SH-SY5Y (cell line): ENCODE measurements around the gene PPP2R1B.

Source experiments
- GATA2 ChIP-seq: IDR thresholded peaks from 2 replicates; pipeline ENCODE4 v1.6.1; 2011; ENCODE audit warnings: mild to moderate bottlenecking, low read depth, low read length
- GATA3 ChIP-seq: IDR thresholded peaks from 2 replicates; pipeline ENCODE4 v1.6.1; 2011; ENCODE audit warnings: low read depth, mild to moderate bottlenecking, low read length, moderate library complexity

PPP2R1B gene

DNA sequence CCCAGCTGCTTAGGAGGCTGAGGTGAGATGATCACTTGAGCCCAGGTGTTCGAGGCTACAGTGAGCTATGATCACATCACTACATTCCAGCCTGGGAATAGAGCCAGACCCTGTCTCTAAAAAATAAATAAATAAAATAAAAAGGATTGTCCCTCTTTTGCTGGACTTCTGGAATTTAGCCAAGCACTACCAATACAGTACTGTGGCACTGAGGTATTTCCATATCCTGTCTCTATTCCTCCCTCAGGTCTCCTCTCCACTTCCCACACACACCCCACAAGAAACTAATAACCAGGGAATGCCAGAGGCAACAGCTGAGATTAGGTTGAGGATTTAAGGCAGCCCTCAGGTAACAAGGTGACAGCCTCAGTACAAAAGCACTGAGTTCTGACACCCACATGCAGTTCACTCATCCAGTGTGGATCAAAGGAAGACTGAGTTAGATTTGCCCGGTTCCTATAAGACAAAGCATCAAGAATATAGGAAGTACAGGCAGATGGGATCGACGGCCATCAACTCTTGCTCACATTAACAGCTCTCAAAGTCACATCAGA, 4.5 kb upstream of the PPP2R1B start:
- no peak for TF ChIP-seq GATA2
- no peak for TF ChIP-seq GATA3

DNA sequence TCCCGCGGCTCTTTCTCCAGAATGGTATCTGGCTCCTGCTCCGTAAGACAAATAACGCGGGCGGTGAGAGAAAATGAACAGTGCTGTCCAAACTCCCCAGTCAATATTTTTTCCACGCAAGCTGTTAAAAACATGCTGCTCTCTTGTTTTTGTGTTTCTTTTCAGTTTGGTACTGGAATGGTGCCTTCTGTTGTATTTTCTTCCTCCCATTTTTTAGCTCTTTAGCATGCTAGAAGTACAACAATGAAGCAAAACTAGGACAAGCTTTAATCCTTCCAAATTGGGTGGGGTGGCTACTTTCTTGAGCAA, 599 bp upstream of the PPP2R1B start:
- TF ChIP-seq GATA3 (no peak), GATA2 (no peak)

DNA sequence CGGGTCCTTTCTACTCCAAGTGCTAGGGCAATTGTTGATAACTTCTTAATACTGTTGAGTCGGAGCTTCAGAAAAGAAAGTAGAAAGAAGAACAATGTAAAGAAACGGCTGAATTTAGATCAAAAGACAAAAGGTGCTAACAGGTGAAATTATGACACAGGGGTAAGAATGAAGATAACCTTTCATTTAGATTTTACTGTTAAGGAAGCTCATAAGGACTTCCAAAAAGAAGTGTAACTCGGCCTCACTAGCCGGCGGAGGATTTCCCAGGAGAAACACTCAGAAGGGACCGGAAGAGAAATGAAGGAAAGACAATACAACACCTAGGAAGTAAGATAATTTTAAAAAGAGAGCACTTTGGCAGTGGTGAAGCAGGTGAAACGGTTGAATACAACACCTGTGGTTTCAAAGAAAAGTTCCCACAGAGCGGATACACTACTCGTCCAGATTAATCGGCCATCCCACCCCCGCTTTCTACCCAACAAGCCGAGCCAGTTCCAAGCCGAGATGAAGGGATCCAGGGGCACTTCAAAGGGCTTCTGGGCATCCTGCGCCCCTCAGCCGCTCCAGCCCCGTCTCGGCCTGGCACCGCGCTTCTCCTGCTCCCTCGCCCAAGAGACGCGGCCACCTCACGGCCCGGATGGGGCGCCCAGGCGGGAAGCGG, 737 bp downstream of the PPP2R1B start:
- TF ChIP-seq GATA3 (no peak), GATA2 (no peak)

DNA sequence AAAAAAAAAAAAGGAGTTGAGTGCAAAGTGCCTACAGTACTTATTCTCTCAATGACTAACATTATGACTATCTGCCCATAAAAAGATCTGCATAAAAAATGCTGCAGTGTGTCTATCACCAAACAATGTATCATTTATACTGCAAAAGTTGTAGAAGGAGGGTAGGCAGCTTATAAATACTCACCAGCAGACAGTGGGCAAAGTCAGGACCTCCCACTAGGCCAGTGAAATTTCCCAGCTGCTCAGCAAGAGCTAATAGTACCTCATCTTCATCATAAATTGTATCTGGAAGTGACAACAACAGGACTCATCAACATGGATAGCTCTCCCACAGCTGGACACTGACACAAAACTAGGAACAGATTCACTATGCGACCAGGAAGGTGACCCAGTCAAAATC, 1.6 kb downstream of the PPP2R1B start:
- no peak for TF ChIP-seq GATA2
- no peak for TF ChIP-seq GATA3

DNA sequence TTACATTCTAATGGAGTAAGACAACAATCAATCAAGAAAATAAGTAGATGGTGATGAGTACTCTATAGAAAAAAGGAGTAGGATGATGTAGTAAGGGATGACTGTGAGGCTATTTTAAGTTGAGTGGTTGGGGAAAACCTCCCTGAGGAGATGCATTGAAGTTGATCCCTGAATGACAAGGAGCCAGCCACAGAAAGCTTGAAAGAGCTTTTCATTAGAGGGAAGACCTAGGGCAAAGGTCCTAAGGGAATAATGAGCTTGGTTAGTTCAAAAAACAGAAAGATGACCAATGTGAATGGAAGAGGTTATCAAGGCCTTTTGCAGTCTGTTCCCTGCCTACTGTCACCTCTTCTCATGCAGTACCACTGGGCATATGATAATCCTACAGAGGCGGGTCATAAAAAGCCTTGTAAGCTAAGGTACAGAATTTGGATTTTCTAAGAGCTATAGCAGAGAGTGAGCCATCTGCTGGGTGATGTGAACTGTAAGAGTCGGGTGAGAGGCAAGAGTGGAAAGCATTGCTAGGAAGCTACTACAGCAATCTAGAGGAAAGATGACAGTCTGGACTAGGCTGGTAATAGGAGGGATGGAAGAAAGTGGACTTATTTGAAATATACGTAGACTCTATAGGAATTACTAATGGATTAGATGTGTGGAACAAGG, 3.1 kb downstream of the PPP2R1B start:
- TF ChIP-seq GATA3 = no peak
- no peak for TF ChIP-seq GATA2

DNA sequence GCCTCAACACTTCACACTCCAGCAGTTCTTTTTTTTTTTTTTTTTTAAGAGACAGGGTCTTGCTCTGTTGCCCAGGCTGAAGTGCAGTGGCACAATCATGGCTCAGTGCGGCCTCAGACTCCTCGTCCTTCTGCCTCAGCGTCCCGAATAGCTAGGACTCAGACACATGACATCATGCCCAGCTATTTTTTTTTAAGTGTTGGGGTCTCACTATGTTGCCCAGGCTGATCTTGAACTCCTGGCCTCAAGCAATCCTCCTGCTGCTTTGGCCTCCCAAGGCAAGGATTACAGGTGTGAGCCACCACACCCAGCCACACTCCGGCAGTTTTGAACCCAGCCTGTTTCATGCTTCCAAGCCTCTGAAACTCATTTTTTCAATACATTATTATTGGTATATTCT, 3.7 kb downstream of the PPP2R1B start:
- TF ChIP-seq GATA2 (no peak), GATA3 (no peak)

DNA sequence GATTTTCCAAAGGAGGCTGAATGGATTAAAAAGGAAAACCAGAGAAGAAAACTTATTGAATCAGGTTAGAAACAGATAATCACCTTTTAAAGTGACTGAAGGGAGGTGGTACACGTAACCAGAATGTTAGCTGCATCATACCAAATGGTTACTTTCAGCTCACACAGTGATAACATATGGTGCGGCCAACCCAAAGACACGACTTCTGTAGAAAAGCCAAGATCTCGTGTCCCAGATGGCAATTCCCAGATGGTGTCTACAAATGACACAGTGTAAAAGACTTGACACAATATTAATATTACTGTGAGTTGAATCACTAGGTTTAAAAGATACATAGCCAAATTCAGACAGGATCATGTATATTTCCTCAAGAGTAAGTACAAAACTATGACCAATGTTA, 5.2 kb downstream of the PPP2R1B start:
- TF ChIP-seq GATA2 (no peak), GATA3 (no peak)

DNA sequence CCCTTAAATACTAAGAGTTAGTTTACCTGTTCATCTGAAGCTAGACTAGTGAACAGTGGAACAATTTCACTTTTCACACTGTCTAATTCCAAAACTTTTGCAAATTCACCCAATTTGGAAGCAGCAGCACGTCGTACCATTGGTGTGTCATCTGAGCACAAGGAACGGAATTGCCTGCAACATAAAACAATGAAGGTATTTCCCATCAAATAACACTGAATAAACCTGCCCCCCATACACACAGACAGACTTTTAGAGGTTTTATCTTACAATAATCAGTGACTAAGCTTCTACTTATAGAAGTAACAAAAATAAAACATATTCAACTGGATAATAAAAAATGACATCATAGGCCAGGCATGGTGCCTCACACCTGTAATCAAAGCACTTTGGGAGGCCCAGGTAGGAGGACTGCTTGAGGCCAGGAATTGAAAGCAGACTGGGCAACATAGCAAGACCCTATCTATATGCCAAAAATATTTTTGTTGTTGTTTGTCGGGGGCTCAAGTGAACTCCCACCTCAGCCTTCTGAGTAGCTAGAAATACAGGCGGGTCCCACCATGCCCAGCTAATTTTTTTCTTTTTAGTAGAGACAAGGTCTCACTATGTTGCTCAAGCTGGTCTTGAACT, 6.3 kb downstream of the PPP2R1B start:
- TF ChIP-seq GATA2 (no peak), GATA3 (no peak)

DNA sequence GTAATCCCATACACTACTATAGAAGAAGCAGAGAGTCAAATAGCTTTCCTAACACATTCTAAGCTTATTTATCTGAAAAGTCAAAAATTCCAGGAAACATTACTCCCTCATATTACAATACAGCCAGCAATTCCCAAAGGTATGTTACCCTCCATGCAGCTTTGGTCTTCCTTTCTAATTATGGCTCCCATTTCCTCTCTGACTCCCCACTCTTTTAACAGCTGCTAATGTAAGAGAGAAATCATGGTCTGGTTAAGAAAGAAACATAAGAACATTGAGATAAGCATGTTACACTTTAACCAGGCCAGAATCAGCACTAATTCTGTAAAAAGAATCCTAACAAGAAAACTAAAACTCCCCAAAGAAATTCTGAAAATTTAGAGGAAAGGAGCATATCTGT, 6.8 kb downstream of the PPP2R1B start:
- TF ChIP-seq GATA3 = no peak
- no peak for TF ChIP-seq GATA2

DNA sequence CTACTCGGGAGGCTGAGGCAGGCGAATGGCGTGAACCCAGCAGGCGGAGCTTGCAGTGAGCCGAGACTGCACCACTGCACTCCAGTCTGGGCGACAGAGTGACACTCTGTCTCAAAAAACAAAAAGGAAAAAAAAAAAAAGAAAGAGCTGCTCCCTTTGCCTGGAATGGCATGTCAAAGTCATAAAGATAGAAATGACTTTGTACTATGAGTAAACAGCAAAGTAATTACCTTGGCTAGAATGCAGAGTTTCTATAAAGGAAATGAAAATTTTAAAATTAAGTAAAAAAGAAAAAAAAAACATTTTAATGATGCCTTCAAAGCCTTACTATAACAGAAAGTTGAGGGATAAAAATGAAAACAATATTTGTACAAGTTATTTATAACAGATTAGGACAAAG, 10.1 kb downstream of the PPP2R1B start:
- TF ChIP-seq GATA2 (no peak), GATA3 (no peak)

DNA sequence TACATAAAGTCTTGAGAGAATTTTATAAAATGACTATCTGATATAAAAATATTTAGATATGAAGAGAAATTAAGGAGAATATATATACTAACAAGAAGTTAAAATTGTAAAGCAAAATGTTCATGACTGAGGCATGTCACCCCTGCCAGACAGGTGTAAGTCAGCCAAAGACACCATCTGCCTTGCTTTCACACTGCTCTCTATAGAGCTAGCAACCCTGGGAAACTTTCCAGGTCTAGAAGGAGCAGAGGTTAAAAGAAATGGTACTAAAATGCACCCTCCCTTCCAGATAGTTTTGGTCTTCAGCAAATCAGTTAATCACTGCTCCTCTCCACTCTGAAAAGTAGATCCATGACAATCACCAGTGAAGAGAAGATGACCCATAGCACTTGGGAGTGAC, 16.5 kb downstream of the PPP2R1B start:
- no peak for TF ChIP-seq GATA2
- no peak for TF ChIP-seq GATA3

DNA sequence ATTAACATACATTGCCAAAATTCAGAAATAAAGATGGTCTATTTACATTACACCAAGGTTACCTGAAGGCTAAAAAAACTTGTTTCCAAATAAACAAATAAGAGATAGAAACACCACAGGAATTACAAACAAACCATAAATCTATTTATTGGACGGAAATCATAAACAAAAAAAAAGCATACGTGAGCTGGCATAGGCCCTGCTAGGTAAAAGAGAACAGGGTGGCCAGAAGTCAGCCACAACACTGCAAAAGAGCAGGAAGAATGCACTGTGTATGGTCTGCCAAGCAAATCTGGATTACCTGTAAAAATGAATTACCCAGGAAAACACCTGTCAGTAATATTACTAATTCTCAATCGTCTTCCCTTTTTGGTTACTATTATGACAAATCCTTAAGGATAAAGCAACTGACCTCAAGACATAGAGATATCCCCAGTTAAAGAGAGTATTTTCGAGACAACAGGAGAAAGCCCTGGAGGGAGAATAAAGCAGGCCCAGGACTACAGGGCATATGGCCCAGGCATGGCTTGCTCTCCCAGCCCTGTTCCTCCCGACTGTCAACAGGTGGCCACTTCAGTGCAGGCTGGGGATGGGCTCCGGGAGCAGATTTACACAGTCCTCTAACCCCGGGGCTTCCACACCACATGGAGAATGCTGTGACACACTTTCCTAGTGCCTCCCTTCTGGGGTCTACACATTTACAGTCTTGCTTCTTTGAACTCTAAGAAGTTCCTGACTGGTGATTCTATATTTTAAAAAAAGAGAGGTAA, 18.0 kb downstream of the PPP2R1B start:
- TF ChIP-seq GATA3 = no peak
- no peak for TF ChIP-seq GATA2

DNA sequence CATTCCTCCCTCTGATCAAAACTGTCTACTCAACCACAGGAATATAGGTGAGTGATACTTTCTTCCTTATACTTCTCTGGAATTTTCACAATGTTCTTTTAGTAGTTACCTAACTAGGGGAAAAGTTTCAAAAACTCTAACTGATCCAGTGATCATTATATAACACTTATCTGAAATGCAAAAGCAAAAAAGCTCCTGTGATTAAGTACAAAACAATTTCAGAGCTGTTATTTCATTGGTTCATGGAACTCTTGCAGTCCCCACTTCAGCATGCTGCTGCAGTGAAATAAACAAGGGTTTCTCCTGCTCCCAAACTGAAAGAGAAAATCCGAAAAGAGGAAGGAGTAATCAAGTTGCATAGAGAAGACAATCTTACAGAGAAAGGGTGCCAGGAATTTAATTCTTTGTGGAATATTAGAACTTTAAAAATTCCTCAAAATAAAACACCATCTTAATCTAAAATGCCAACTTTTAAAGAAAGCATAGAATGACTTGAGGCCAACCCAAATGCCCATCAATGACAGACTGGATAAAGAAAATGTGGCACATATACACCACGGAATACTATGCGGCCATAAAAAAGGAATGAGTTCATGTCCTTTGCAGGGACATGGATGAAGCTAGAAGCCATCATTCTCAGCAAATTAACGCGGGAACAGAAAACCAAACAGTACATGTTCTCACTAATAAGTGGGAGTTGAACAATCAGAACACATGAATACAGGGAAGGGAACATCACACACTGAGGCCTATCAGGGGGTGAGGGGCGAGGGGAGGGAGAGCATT, 20.3 kb downstream of the PPP2R1B start:
- no peak for TF ChIP-seq GATA2
- TF ChIP-seq GATA3 = no peak

DNA sequence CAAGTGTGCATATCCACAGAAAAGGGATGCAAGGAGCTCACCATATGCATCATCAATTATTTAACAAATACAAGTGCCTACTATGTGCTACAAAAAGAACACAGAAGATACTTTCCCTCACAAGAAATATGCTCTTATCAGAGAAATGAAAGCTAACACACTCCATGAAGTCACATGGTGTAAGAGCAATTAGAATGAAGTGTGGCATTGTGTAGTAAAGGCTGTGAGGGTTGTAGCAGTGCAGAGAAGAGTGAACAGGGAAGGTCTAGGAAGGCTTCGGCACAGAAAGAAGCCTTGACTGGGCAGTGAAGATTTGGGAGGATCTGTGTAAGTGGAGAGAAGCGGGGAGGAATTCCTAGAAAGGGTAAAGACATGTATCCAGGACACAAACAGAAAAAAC, 22.5 kb downstream of the PPP2R1B start:
- TF ChIP-seq GATA3 (no peak), GATA2 (no peak)

DNA sequence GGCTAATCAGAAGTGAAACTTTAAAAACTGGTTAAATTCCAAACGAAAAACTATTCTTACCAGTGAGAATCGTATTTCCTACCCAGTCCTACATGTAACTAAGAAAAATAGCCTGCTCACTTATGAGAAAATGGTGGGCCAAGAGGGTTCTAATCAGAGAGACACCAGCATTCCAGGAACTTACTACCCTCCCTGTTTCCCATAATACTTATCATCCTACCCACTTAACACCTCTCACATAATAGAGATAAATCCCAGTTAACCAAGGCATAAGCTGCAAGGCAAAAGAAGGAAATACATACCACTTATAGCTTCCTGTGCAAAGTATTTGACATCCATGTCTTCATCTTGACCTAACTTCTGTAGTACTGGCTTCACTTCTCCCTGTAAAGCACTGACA, 24.4 kb downstream of the PPP2R1B start:
- TF ChIP-seq GATA3 (no peak), GATA2 (no peak)
